Psoas muscle (tissue), 8 donors: ENCODE measurements around the gene SEC22A. TPM values are rescaled to one million over a fixed set of nuclear protein-coding genes. Genes with fewer than 3 reads are reported as not detected.

Experiments
- ATAC-seq, 4 donors: fragments of 200-7000 bp; cut with Tn5 transposase; one replicate each; pipeline ENCODE4 v1.9.1; 2020; ENCODE audit warnings: moderate library complexity in 3 of 4, mild to moderate bottlenecking in 2 of 4
- DNase-seq, 2 donors: peaks; one replicate each; pipeline ENCODE4 v3.0.0-alpha.2; 2020
- H3K27ac ChIP-seq: fragments of 200-600 bp; one replicate; pipeline ENCODE4 v1.8.0; 2022
- H3K27me3 ChIP-seq, 3 donors: fragments of 200-600 bp in 1 of 3; one replicate each; pipeline versions ENCODE4 v1.6.1 to v1.8.0; 2013 to 2022; ENCODE audit warnings: low read length in 2 of 3, mild to moderate bottlenecking in 2 of 3, moderate library complexity in 1 of 3; ENCODE audit not compliant: insufficient read depth in 3 of 3
- H3K36me3 ChIP-seq, 2 donors: fragments of 200-600 bp in 1 of 2; one replicate each; pipeline versions ENCODE4 v1.6.1 to v1.8.0; 2013 to 2022; ENCODE audit warnings: low read depth in 1 of 2, mild to moderate bottlenecking in 1 of 2, moderate library complexity in 1 of 2; ENCODE audit not compliant: insufficient read depth in 1 of 2
- H3K4me1 ChIP-seq: fragments of 200-600 bp; one replicate; pipeline ENCODE4 v1.8.0; 2022
- H3K4me3 ChIP-seq: fragments of 200-600 bp; one replicate; pipeline ENCODE4 v1.8.0; 2022; ENCODE audit warnings: mild to moderate bottlenecking
- H3K9me3 ChIP-seq: fragments of 200-600 bp; one replicate; pipeline ENCODE4 v1.8.0; 2022
- WGBS, 3 donors: extraction: QIAGEN DNeasy Blood & Tissue Kit; methylation state at CpG; one replicate each; pipeline versions ENCODE4 v1.1.6 to v1.1.7; 2013; 5-methylcytosine and 5-hydroxymethylcytosine counted together
- intact Hi-C, 2 donors: fragments of 100-400 bp; cut with DNase I; formaldehyde crosslinking; loops; one replicate each; pipeline versions ENCODE4 v1.11.0 to v1.14.2; 2022
- polyA plus RNA-seq, 3 donors: library from polyadenylated mRNA; stranded (reverse); fragments of 200-250 nt; gene quantifications; one replicate each; pipeline ENCODE4 v1.2.3, GENCODE V29; 2013
- total RNA-seq, 4 donors: library from RNA; stranded (reverse); fragmentation: NEBNext Ultra II Directional in 2 of 4; extraction: Animal tissue kit (Norgen Biotek cat#: 25700) in 2 of 4; gene quantifications; one replicate each; pipeline versions ENCODE4 v1.2.1 to v1.2.4, GENCODE V29; 2021 to 2023
- TF ChIP-seq, protein P1 (sequence below): fragments of 200-600 bp; IDR thresholded peaks from one replicate; pipeline ENCODE4 v1.8.0; 2022; ENCODE audit warnings: antibody characterized with exemption
- donor health status: healthy with polysubstance abuse.
- donor health status: DM: no; HTN: no; CAD: no; lungs with moderate emphysema.
- donor health status: Bipolar disorder and iron deficiency.
- donor health status: healthy.
- donor health status: DM: yes; HTN: yes; CAD: no.
- donor health status: DM: no; HTN: no; CAD: no.
- donor health status: DM: no; HTN: no; CAD: no.
- donor health status: DM: yes; HTN: yes; CAD: no.

The SEC22A gene
- total and polyA plus RNA-seq, 7 donors: 5.1 to 7.4 (median 5.9) TPM

DNA sequence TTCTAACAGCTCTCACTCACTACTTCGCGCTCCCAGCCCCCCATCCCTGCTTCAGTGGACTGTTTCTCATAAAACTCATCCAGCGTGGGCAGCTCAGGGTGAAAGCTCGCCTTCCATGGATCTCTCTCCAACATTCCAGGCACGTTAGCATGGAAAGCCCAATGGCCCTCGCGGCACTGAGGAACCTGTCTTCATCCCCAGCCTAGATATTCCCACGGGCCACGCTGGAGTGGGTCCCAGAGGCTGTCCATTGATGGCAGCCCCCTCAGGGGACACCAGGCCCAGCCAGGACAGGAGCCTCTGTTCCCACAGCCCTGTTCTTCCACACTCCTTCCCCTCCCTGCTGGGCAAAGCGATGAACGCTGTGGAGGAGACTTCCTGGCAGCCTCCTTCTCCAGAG is 121.1 kb downstream of the SEC22A start:
- TF ChIP-seq, protein P1, sequence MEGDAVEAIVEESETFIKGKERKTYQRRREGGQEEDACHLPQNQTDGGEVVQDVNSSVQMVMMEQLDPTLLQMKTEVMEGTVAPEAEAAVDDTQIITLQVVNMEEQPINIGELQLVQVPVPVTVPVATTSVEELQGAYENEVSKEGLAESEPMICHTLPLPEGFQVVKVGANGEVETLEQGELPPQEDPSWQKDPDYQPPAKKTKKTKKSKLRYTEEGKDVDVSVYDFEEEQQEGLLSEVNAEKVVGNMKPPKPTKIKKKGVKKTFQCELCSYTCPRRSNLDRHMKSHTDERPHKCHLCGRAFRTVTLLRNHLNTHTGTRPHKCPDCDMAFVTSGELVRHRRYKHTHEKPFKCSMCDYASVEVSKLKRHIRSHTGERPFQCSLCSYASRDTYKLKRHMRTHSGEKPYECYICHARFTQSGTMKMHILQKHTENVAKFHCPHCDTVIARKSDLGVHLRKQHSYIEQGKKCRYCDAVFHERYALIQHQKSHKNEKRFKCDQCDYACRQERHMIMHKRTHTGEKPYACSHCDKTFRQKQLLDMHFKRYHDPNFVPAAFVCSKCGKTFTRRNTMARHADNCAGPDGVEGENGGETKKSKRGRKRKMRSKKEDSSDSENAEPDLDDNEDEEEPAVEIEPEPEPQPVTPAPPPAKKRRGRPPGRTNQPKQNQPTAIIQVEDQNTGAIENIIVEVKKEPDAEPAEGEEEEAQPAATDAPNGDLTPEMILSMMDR: no peak
- intact Hi-C loops: no loop called here
- ATAC-seq (no peak), DNase-seq (no peak)
- Histone ChIP-seq H3K27ac (no peak overlapping the region), H3K4me3 (no peak overlapping the region), H3K4me1 (no peaks in the 10 kb centered on the region), H3K9me3 (no peaks in the 10 kb centered on the region), H3K36me3 (no peaks in the 10 kb centered on the region), H3K27me3 (peaks cover 0 to 6% (median 2%) of the 10 kb centered on the region in 3 donors)
- WGBS, 3 donors: 82 to 84% (median 83%) methylated on average over 11 of the region's 11 CpGs

Other genes starting within 250 kb of the SEC22A start
- gene SEMA5B, start 174.2 kb upstream of the SEC22A start, total RNA-seq: 1 to 10 TPM in 1 of 4 donors, under 1 TPM in 3; 0.08 to 1.1 (median 0.33) TPM
- under 1 TPM; 0.43 to 0.59 (median 0.48) TPM for gene SEMA5B, start 174.2 kb upstream of the SEC22A start, polyA plus RNA-seq
- gene PDIA5, start 134.9 kb upstream of the SEC22A start, total RNA-seq: 1 to 10 TPM; 2.9 to 6.4 (median 5.4) TPM
- 1 to 10 TPM; 3.2 to 6.1 (median 3.3) TPM for gene PDIA5, start 134.9 kb upstream of the SEC22A start, polyA plus RNA-seq
- 1 to 10 TPM; 1.6 to 4.4 (median 2.1) TPM for gene ADCY5, start 247.1 kb downstream of the SEC22A start, total RNA-seq
- gene ADCY5, start 247.1 kb downstream of the SEC22A start, polyA plus RNA-seq: 1 to 10 TPM; 1.0 to 1.3 (median 1.2) TPM